ENCODE data around the gene SLCO3A1.

The SLCO3A1 gene

GRCh38 chr15:91966194-91966552 is 112.7 kb downstream of the SLCO3A1 start:
- DNase-seq (ENCODE audit: low read depth in 2 of 2), result no peak

GRCh38 chr15:91967935-91968606 is 114.6 kb downstream of the SLCO3A1 start:
- DNase-seq (ENCODE audit: low read depth in 2 of 2), result no peak

GRCh38 chr15:91968610-91969009 is 115.1 kb downstream of the SLCO3A1 start:
- no peak for DNase-seq (ENCODE audit: low read depth in 2 of 2)

- DNase-seq (ENCODE audit: low read depth in 2 of 2), result no peak
Observed at GRCh38 chr15:91970142-91970541, 116.6 kb downstream of the SLCO3A1 start.

DNA sequence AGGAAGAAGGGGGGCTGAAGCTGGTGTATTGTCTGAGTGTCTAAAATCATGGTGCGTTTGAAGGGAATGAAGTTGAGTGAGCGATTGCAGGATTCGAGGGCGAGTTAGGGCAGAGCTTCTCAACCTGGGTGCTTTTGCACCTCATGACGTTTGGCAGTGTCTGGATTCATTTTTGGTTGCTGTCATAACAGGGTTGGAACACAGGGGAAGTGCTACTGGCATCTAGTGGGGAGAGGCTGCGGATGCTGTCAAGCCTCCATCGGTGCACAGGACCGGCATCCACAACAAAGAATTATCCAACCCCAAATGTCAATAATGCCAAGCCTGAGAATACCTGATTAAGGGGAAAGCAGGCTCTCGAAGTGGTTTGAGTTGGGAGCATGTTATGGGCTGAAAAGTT is 120.0 kb downstream of the SLCO3A1 start:
- no peak for DNase-seq (ENCODE audit: low read depth in 2 of 2)

DNA sequence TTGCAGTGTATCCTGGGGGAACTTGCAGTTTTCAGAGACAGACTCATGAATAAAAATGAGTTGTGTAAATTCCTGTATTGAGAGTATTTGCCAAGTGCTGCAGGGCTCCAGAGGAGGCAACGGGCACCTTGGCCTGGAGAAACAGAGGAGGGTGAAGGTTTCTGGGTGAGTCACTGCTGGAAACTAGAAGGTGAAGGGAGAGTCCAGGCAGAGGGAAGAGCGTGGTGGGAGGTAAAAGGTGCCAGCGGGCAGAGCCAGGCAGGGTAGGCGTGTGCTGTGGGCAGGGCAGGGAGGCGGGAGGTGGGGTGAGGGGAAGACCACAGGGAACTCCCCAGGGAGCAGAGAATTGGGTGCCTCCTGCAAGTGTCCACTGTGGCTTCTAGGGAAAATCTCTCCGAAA is 120.8 kb downstream of the SLCO3A1 start:
- no peak for DNase-seq (ENCODE audit: low read depth in 2 of 2)

DNA sequence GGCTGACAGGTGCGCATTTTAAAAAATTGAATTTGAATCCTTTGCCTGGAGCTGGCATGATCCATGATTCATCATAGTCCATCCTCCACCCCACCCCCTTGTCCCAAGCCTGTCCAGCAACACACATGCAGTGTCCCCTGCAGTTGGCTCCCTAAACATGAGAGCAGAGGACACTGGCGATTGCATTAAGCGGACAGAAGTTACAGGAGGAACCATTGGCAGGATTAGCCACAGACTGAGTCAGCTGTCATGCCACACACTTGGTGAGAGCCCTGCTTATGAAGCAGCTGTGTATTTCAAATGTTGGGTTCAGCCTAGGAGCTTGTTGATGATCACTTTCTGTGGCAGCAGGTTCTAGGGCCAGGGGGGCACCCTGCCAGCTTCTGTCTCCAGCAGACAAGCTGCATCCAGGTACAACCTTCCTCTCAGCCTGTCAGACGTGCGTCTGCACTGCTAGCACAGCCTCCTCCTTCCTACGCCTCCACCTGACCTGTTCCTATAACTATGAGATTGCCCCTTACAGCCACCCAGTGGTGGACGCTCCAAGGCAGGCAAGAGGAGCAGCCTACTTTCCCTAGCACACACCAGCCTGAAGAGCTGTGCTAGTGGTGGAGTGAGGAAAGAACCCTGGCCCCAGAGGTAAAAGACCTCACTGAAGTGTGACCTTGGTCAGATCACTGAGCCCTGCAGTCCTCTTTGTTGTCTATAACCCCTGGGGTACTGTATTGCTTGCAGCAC is 121.9 kb downstream of the SLCO3A1 start:
- no peak for DNase-seq (ENCODE audit: low read depth in 2 of 2)

GRCh38 chr15:91976966-91977365 is 123.5 kb downstream of the SLCO3A1 start:
- no peak for DNase-seq (ENCODE audit: low read depth in 2 of 2)

DNA sequence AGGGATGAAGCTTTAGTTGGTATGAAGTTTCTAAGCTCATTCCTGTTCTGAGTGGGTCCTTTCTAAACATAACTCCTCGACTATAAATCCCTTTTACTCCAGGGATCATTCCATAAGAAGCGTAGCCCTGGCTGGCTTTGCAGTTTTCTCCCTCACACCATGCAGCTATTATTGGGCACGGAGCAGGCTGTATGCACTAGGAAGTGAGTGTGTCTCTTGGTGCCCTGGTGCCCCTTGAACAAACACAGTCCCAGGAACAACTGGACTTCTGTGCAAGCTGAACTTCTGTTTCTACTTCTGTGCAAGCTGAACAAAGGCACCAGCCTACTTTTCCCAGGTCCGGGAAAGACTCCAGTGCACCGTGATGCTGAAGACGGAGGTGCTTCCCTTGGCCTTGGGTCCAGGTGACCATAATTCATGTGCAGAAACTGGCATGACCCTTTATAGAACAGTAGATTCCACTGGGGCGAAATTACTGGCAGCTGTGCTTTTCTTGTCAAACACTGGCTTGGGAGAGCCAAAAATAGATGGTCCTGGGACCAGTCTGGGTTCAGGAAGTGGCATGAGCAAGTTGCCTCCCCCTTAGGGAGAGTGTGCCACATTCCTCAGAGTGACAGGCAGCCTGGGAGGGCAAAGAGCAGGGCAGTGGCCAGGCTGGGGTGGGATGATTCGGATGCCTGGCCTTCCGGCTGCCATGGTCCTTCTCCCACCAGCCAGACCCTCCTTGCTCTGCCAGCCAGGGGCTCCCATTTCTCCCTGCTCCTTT is 127.2 kb downstream of the SLCO3A1 start:
- DNase-seq (ENCODE audit: low read depth in 2 of 2), result no peak

GRCh38 chr15:91981821-91982800 is 128.6 kb downstream of the SLCO3A1 start:
- DNase-seq (ENCODE audit: low read depth in 2 of 2), result no peak

- no peak for DNase-seq (ENCODE audit: low read depth in 2 of 2)
Observed at GRCh38 chr15:91983729-91984340, 130.3 kb downstream of the SLCO3A1 start.

- no peak for DNase-seq (ENCODE audit: low read depth in 2 of 2)
Observed at GRCh38 chr15:91985297-91985696, 131.8 kb downstream of the SLCO3A1 start.

GRCh38 chr15:91988071-91988470 is 134.6 kb downstream of the SLCO3A1 start:
- no peak for DNase-seq (ENCODE audit: low read depth in 2 of 2)

DNA sequence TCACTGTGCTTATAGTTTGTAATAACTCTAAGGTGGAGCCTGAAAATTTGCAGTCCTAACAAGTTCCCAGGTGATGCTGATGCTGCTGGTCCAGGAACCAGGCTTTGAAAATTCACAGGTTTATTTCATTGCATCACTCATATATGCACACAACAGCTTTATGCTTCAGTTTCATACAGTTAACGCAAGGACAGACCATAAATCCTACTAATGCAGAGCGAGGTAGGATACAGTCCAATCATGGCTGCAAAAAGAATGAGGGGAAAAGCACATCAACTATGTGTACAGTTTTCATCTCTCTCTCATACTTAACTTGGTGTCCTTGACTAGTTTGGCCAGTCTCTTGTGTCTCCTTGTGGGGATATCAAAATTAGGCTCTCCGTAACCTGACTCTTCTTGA is 135.1 kb downstream of the SLCO3A1 start:
- DNase-seq (ENCODE audit: low read depth in 2 of 2), result no peak

GRCh38 chr15:91989821-91990220 is 136.3 kb downstream of the SLCO3A1 start:
- no peak for DNase-seq (ENCODE audit: low read depth in 2 of 2)

GRCh38 chr15:91992945-91993344 is 139.4 kb downstream of the SLCO3A1 start:
- DNase-seq (ENCODE audit: low read depth in 2 of 2), result no peak

- no peak for DNase-seq (ENCODE audit: low read depth in 2 of 2)
Observed at GRCh38 chr15:91995146-91995545, 141.6 kb downstream of the SLCO3A1 start.

DNA sequence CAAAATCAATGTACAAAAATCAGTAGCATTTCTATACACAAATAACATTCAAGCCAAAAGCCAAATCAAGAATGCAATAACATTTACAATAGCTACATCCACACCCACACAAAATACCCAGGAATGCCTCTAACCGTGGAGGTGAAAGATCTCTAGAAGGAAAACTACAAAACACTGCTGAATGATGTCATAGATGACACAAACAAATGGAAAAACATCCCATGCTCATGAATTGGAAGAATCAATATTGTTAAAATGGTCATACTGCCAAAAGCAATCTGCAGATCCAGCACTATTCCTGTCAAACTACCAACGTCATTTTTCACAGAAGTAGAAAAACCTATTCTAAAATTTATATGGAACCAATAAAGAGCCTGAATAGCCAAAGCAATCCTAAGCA is 143.7 kb downstream of the SLCO3A1 start:
- DNase-seq (ENCODE audit: low read depth in 2 of 2), result no peak

DNA sequence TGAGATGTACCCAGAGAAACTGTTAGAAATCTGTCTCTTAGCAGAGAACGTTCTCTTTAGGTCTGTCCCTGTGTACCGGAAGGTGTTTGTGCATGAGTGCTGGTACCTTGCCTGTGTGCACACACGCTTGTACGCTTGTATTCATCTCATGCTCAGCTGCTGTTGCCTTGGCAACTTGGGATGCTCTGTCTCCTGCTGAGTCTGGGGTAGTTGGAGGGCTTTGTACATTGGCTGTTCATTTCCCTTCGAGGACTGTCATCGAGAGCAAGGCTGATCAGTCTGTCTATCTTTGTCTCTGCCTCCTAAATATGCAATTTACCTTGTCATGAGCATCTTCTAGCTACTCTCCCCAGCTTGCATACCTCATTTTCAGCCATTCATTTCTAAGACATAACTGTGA is 147.2 kb downstream of the SLCO3A1 start:
- DNase-seq (ENCODE audit: low read depth in 2 of 2), result no peak

- DNase-seq (ENCODE audit: low read depth in 2 of 2), result no peak
Observed at GRCh38 chr15:92001307-92001706, 147.8 kb downstream of the SLCO3A1 start.

DNA sequence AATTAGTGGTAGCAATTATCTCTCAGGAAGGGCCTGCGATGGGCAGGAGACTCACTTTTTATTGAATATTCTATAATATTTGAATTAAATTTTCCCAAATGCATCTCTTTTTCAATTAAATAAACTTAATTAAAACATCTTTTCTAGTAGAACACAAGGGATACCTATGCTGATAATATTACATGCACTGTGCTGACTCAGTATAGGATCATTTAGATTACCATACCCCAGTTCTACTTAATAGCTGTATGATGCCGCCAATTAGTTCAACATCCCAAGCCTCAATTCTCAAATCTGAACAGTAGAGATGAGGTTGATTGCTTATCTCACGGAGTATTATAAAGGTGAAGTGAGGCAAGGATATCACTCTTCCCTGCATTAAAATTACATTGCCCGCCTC is 149.2 kb downstream of the SLCO3A1 start:
- DNase-seq (ENCODE audit: low read depth in 2 of 2), result no peak
